Renal cortex interstitium (tissue), 15 donors: ENCODE measurements around the gene PCDHGC4. TPM values are rescaled to one million over a fixed set of nuclear protein-coding genes. Genes with fewer than 3 reads are reported as not detected.

Experiments used
- DNase-seq, 11 donors: peaks; one replicate each; pipeline ENCODE4 v3.0.0-alpha.2; 2013; ENCODE audit warnings: low read depth in 9 of 11, low spot score in 4 of 11; ENCODE audit errors: extremely low read depth in 1 of 11
- long read RNA-seq, 16 experiments: transcript quantifications; one replicate each; lab custom pipeline, GENCODE V29; 2026
- polyA plus RNA-seq, 3 donors: library from polyadenylated mRNA; unstranded; fragments of 120-200 nt; gene quantifications; one replicate each; pipeline ENCODE4 v1.2.1, GENCODE V29; 2013; ENCODE audit not compliant: insufficient read length in 3 of 3

PCDHGC4 gene
- 1 to 10 TPM; 3.4 to 3.9 (median 3.6) TPM for polyA plus RNA-seq
- long read RNA-seq, donor 1, full-length matches to known transcripts = 3 of 3 reads
- long read RNA-seq, donor 1, partial matches to known transcripts = 0 of 3 reads
- long read RNA-seq, donor 1, other reads (novel, unspliced or antisense) = 0 of 3 reads
- long read RNA-seq, donor 2, partial matches to known transcripts = 0 of 1 reads
- long read RNA-seq, donor 2, other reads (novel, unspliced or antisense) = 0 of 1 reads
- long read RNA-seq, donor 3, full-length matches to known transcripts = 3 of 3 reads
- long read RNA-seq, donor 3, partial matches to known transcripts = 0 of 3 reads
- long read RNA-seq, donor 3, other reads (novel, unspliced or antisense) = 0 of 3 reads
- long read RNA-seq, donor 4, full-length matches to known transcripts = 5 of 5 reads
- long read RNA-seq, donor 4, partial matches to known transcripts = 0 of 5 reads
- long read RNA-seq, donor 4, other reads (novel, unspliced or antisense) = 0 of 5 reads
- long read RNA-seq, donor 5 = 0 reads
- long read RNA-seq, donor 6, full-length matches to known transcripts = 9 of 9 reads
- long read RNA-seq, donor 6, partial matches to known transcripts = 0 of 9 reads
- long read RNA-seq, donor 6, other reads (novel, unspliced or antisense) = 0 of 9 reads
- long read RNA-seq, donor 7, full-length matches to known transcripts = 4 of 4 reads
- long read RNA-seq, donor 7, partial matches to known transcripts = 0 of 4 reads
- long read RNA-seq, donor 7, other reads (novel, unspliced or antisense) = 0 of 4 reads
- long read RNA-seq, donor 8 = 0 reads
- long read RNA-seq, donor 9, partial matches to known transcripts = 0 of 1 reads
- long read RNA-seq, donor 9, other reads (novel, unspliced or antisense) = 0 of 1 reads
- long read RNA-seq, donor 10, full-length matches to known transcripts = 5 of 5 reads
- long read RNA-seq, donor 10, partial matches to known transcripts = 0 of 5 reads
- long read RNA-seq, donor 10, other reads (novel, unspliced or antisense) = 0 of 5 reads
- long read RNA-seq, donor 11, transcript PCDHGC4-203 (1 exons, 2,793 nt) = major isoform, 5 of 5 reads
- long read RNA-seq, donor 11, partial matches to known transcripts = 0 of 5 reads
- long read RNA-seq, donor 11, other reads (novel, unspliced or antisense) = 0 of 5 reads
- long read RNA-seq, donor 12, partial matches to known transcripts = 0 of 1 reads
- long read RNA-seq, donor 12, other reads (novel, unspliced or antisense) = 0 of 1 reads
- long read RNA-seq, donor 13 = 0 reads
- long read RNA-seq, donor 14, partial matches to known transcripts = 0 of 1 reads
- long read RNA-seq, donor 14, other reads (novel, unspliced or antisense) = 0 of 1 reads
- long read RNA-seq, donor 15, partial matches to known transcripts = 0 of 3 reads
- long read RNA-seq, donor 15, other reads (novel, unspliced or antisense) = 0 of 3 reads
- long read RNA-seq, donor 16, full-length matches to known transcripts = 13 of 13 reads
- long read RNA-seq, donor 16, partial matches to known transcripts = 0 of 13 reads
- long read RNA-seq, donor 16, other reads (novel, unspliced or antisense) = 0 of 13 reads

- no peak for DNase-seq
These were observed at the start of gene PCDHGC4 for GRCh38 chr5:141484641-141485311. PCDHGC4 (plus strand) TSS chr5:141485030; CDS start chr5:141485174, 144 bp downstream.

- DNase-seq = no peak
These were observed 47.6 kb upstream of the PCDHGC4 start for GRCh38 chr5:141437221-141437620.

GRCh38 chr5:141439411-141440141 is 45.3 kb upstream of the PCDHGC4 start:
- no peak for DNase-seq

DNA sequence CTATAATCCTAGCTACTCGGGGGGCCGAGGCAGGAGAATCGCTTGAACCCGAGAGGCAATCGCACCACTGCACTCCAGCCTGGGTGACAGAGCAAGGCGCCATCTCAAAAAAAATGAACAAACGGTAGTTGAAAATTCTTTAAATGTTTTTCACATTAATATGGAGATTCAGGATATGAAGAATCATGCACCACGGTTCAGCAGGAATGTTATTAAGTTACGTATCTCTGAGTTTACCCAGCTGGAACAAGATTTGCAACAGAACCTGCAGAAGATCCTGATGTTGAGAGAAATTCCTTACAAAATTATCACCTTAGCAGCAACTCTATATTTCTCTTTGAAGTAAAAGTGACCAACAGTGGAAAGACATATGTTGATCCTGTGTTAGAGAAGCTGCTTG is 44.5 kb upstream of the PCDHGC4 start:
- DNase-seq = no peak

- DNase-seq = no peak
These were observed 43.2 kb upstream of the PCDHGC4 start for GRCh38 chr5:141441571-141442170.

DNA sequence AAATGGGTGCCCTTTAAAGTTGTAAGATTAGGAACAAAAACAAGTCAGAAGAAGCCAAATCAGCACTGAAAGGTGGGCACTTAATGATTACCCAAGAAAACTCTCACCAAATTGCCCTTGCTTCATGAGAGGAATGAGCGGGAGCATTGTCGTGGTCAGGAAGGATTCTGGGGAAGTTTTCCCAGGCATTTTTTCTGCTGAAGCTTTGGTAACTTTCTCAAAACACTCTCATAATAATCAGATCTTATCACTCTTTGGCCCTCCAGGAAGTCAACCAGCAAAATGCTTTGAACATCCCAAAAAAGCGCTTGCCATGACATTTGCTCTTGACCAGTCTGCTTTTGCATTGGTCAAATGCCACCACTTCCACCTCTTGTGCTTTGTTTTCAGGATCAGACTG is 19.5 kb upstream of the PCDHGC4 start:
- DNase-seq = no peak

DNA sequence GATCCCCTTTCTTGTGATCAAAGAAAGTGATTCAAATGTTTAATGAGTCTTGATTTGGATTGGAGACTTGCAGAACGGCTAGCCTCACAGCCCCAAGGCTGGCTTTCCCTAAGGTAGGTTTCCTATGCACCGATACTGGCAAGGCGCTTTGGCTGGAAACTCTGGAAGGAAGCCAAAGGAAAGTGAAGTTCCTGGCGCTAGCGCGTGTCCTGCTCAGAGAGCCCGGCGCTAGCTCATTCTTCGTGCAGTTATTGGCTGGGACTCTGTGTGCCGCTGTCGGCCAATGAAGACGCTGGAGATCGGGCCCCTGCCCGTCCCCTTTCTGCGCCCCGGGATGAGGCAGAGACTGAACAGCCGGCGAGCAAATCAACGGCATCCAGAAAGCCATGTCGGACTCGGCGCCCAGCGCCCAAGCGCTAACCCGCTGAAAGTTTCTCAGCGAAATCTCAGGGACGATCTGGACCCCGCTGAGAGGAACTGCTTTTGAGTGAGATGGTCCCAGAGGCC is 9.2 kb upstream of the PCDHGC4 start, which contains the start of gene PCDHGC3:
Gene PCDHGC3 (plus strand): TSS at position 342 of the 507 bp plus-strand sequence. CDS start 151 bp downstream, at position 493.
- peak; percentile 78 to 93 (median 87) for DNase-seq

- peak in 9 of 11 donors; percentile 70 to 85 (median 78) for DNase-seq
These were observed 8.5 kb upstream of the PCDHGC4 start for GRCh38 chr5:141476132-141476911.

DNA sequence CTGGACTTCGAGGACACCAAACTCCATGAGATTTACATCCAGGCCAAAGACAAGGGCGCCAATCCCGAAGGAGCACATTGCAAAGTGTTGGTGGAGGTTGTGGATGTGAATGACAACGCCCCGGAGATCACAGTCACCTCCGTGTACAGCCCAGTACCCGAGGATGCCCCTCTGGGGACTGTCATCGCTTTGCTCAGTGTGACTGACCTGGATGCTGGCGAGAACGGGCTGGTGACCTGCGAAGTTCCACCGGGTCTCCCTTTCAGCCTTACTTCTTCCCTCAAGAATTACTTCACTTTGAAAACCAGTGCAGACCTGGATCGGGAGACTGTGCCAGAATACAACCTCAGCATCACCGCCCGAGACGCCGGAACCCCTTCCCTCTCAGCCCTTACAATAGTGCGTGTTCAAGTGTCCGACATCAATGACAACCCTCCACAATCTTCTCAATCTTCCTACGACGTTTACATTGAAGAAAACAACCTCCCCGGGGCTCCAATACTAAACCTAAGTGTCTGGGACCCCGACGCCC is 7.7 kb upstream of the PCDHGC4 start:
- no peak for DNase-seq

- no peak for DNase-seq
These were observed 7.0 kb upstream of the PCDHGC4 start for GRCh38 chr5:141477815-141478214.

- DNase-seq = peak in 1 of 11 donors; percentile 52
These were observed 6.4 kb upstream of the PCDHGC4 start for GRCh38 chr5:141478321-141478945.

- DNase-seq = no peak
These were observed 5.1 kb upstream of the PCDHGC4 start for GRCh38 chr5:141479776-141480175.

GRCh38 chr5:141483902-141484301 is 928 bp upstream of the PCDHGC4 start:
- DNase-seq = no peak

DNA sequence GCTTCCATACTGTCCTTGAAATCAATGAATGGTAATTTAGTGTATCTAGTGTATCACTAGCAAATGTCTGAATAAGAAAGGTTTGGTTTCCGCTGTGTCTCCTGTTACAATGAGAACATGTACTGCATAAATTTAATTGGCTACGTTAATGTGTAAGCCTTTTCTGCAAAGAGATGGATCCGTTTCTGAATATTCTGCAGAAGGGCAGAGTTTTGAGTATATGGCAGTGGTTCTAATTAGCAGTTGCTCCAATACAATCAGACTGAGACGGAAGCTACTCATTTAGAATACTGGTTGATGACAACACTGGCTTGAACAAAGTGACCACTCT is 555 bp upstream of the PCDHGC4 start:
- DNase-seq = no peak

GRCh38 chr5:141485321-141486055 is 658 bp downstream of the PCDHGC4 start:
- no peak for DNase-seq
